Measurements from ENCODE around the gene PLET1.

Gene PLET1

DNA sequence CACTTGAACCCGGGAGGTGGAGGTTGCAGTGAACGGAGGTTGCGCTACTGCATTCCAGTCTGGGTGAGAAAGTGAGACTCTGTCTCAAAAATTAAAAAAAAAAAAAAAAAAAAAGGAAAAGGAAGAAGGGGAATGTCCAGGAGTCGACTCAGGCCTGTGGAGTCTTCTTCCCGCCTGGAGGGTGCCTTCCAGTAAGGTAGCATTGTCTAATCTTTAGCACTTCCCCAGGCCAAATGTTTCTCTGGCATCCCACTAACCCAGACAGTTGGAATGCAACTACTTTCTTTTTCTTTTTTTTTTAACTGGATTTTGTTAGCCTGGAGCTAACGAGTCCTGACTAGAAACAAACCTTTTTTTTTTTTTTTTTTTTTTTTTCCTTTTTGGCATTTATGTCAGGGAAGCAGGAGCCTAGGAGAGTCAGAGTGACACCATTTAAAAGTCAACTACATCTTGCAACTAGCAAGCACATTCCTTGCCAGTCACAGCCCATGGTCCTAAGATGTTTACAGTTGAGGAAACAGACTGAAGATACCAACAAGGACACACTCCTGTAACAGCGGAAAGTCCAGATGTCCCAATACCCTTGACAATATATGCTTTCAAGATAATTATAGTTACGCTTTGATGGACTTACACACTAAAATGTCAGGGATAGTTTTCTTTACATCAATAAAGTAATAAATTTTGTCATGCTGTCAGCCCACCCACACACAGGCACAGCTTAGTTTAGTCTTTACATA, 10.6 kb downstream of the PLET1 start:
- DNase-seq = no peak
- Mint-ChIP-seq H3K4me1 (peaks cover 15% of the 10 kb centered on the region), H3K27ac (no peak overlapping the region), H3K36me3 (ENCODE audit: low read depth) (peaks cover 6% of the 10 kb centered on the region), H3K4me3 (no peak overlapping the region), H3K9me3 (peaks cover 12% of the 10 kb centered on the region), H3K27me3 (ENCODE audit: low read depth, poor library complexity) (peaks cover 4% of the 10 kb centered on the region)
- no peak for TF ChIP-seq CTCF (IDR thresholded peaks at IDR 0.05)

GRCh38 chr11:112248201-112248600, 12.5 kb downstream of the PLET1 start:
- TF ChIP-seq CTCF (IDR thresholded peaks at IDR 0.05) = no peak
- no peak overlapping the region for H3K27ac Mint-ChIP-seq
- no peak overlapping the region for H3K4me3 Mint-ChIP-seq
- no peak for DNase-seq
- H3K27me3 Mint-ChIP-seq (ENCODE audit: low read depth, poor library complexity) = peaks cover 4% of the 10 kb centered on the region
- H3K4me1 Mint-ChIP-seq = peaks cover 15% of the 10 kb centered on the region
- peaks cover 29% of the 10 kb centered on the region for H3K9me3 Mint-ChIP-seq
- H3K36me3 Mint-ChIP-seq (ENCODE audit: low read depth) = peaks cover 21% of the 10 kb centered on the region

GRCh38 chr11:112247201-112247600, 13.5 kb downstream of the PLET1 start:
- no peak for TF ChIP-seq CTCF (IDR thresholded peaks at IDR 0.05)
- Mint-ChIP-seq H3K27me3 (ENCODE audit: low read depth, poor library complexity) (peaks cover 4% of the 10 kb centered on the region), H3K4me1 (peaks cover 15% of the 10 kb centered on the region), H3K27ac (no peak overlapping the region), H3K9me3 (peaks cover 37% of the 10 kb centered on the region), H3K36me3 (ENCODE audit: low read depth) (peaks cover 31% of the 10 kb centered on the region), H3K4me3 (no peak overlapping the region)
- DNase-seq = no peak

- no peak for DNase-seq
- TF ChIP-seq CTCF (IDR thresholded peaks at IDR 0.05) = no peak
- H3K27ac Mint-ChIP-seq = no peak overlapping the region
- H3K27me3 Mint-ChIP-seq (ENCODE audit: low read depth, poor library complexity) = peaks cover 4% of the 10 kb centered on the region
- H3K4me1 Mint-ChIP-seq = no peaks in the 10 kb centered on the region
- H3K36me3 Mint-ChIP-seq (ENCODE audit: low read depth) = peaks cover 83% of the 10 kb centered on the region
- no peak overlapping the region for H3K4me3 Mint-ChIP-seq
- H3K9me3 Mint-ChIP-seq = peaks cover 39% of the 10 kb centered on the region
These were observed 19.2 kb downstream of the PLET1 start for GRCh38 chr11:112241486-112241885.

- Mint-ChIP-seq H3K27me3 (ENCODE audit: low read depth, poor library complexity) (no peaks in the 10 kb centered on the region), H3K4me1 (no peaks in the 10 kb centered on the region), H3K27ac (no peak overlapping the region), H3K4me3 (no peak overlapping the region), H3K9me3 (peaks cover 10% of the 10 kb centered on the region), H3K36me3 (ENCODE audit: low read depth) (peaks cover 70% of the 10 kb centered on the region)
- no peak for DNase-seq
- no peak for TF ChIP-seq CTCF (IDR thresholded peaks at IDR 0.05)
These were observed 22.6 kb downstream of the PLET1 start for GRCh38 chr11:112238041-112238440.

DNA sequence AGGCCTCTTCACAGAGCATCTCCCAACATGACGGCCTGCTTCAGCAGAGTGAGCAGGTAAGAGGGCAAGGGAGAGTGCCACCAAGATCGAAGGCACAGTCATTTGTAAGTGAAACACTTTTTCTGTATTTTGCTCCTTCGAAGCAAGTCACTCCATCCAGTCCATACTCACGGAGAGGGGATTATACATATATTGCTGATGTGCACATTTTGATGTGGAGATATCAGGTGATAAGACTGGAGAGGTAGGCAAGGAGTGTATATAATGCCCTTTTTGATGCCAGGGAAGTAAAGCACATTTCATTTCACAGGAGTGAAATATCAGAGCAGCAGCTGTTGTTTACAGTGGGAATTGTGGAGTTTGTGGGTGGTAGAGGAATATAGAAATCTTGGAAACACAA, 23.2 kb downstream of the PLET1 start:
- no peak overlapping the region for H3K27ac Mint-ChIP-seq
- no peak for TF ChIP-seq CTCF (IDR thresholded peaks at IDR 0.05)
- H3K4me3 Mint-ChIP-seq = no peak overlapping the region
- H3K4me1 Mint-ChIP-seq = no peaks in the 10 kb centered on the region
- peaks cover 64% of the 10 kb centered on the region for H3K36me3 Mint-ChIP-seq (ENCODE audit: low read depth)
- DNase-seq = no peak
- H3K27me3 Mint-ChIP-seq (ENCODE audit: low read depth, poor library complexity) = no peaks in the 10 kb centered on the region
- peaks cover 4% of the 10 kb centered on the region for H3K9me3 Mint-ChIP-seq
